H1 (cell line): ENCODE results near the gene SAXO1. TPM values are rescaled to one million over a fixed set of nuclear protein-coding genes. Genes with fewer than 3 reads are reported as not detected.

ENCODE experiments used
- CTCF ChIA-PET: fragments of 300-600 bp; sonication (Branson Sonifier 250); formaldehyde crosslinking; loops from one replicate; lab custom pipeline; 2021; ENCODE audit not compliant: partially characterized antibody; lab: Charles Lee
- POLR2A ChIA-PET: fragments of 300-600 bp; sonication (Branson Sonifier 250); formaldehyde crosslinking; loops from one replicate; lab custom pipeline; 2021; ENCODE audit warnings: inconsistent platforms; ENCODE audit not compliant: partially characterized antibody; lab: Charles Lee
- DNase-seq, 2 experiments: peaks; one replicate each; pipeline versions ENCODE4 v3.0.0 to v3.0.0-alpha.2; 2010 to 2022; ENCODE audit warnings: low spot score in 2 of 2, low read depth in 1 of 2, mixed read lengths in 1 of 2
- FAIRE-seq: peaks from 2 replicates; lab custom pipeline; 2011; peaks lifted over from hg19 to GRCh38; lab: Jason Lieb, UNC
- H2AFZ ChIP-seq: 2 replicates; pipeline ENCODE4 v1.8.1; 2012; ENCODE audit warnings: low read length, inconsistent platforms
- H2AK5ac ChIP-seq: 2 replicates; pipeline ENCODE4 v1.6.1; 2013; ENCODE audit warnings: low read depth, low read length
- H2BK120ac ChIP-seq: replicated peaks from 2 replicates; pipeline ENCODE3; 2013; ENCODE audit warnings: low read depth, low read length, inconsistent platforms
- H2BK12ac ChIP-seq: 2 replicates; pipeline ENCODE4 v1.6.1; 2013; ENCODE audit warnings: low read depth, low read length
- H2BK15ac ChIP-seq: 2 replicates; pipeline ENCODE4 v1.6.1; 2013; ENCODE audit warnings: low read length
- H2BK20ac ChIP-seq: 2 replicates; pipeline ENCODE4 v1.6.1; 2013; ENCODE audit warnings: low read length
- H2BK5ac ChIP-seq: 2 replicates; pipeline ENCODE4 v1.6.1; 2013; ENCODE audit warnings: low read depth, low read length
- H3K14ac ChIP-seq: 2 replicates; pipeline ENCODE4 v1.6.1; 2013; ENCODE audit warnings: inconsistent platforms; ENCODE audit not compliant: insufficient read length
- H3K18ac ChIP-seq: 2 replicates; pipeline ENCODE4 v1.6.1; 2013; ENCODE audit warnings: low read length; ENCODE audit errors: extremely low read depth
- H3K23ac ChIP-seq: 2 replicates; pipeline ENCODE4 v1.6.1; 2013; ENCODE audit warnings: inconsistent platforms; ENCODE audit not compliant: insufficient read length
- H3K23me2 ChIP-seq: 2 replicates; pipeline ENCODE4 v1.6.1; 2013; ENCODE audit warnings: low read depth, low read length
- H3K27ac ChIP-seq: 2 replicates; pipeline ENCODE4 v1.6.1; 2011; ENCODE audit warnings: low read depth, low read length, inconsistent platforms
- H3K27me3 ChIP-seq, 4 experiments: replicated peaks in 1 of 4; 1 replicate in 1 of 4; 2 replicates in 3 of 4; pipeline versions ENCODE4 v1.6.1 to v1.8.1; 2011 to 2013; ENCODE audit warnings: low read length in 3 of 4, mild to moderate bottlenecking in 3 of 4, inconsistent platforms in 2 of 4, mixed read lengths in 2 of 4, moderate library complexity in 1 of 4; ENCODE audit not compliant: control insufficient read depth in 3 of 4, insufficient read depth in 3 of 4; ENCODE audit errors: extremely low read depth in 1 of 4
- H3K36me3 ChIP-seq, 4 experiments: 2 replicates each; pipeline versions ENCODE4 v1.6.1 to v1.8.1; 2011 to 2013; ENCODE audit warnings: mild to moderate bottlenecking in 4 of 4, low read length in 3 of 4, moderate library complexity in 2 of 4, control low read depth in 1 of 4, inconsistent platforms in 1 of 4; ENCODE audit not compliant: insufficient read depth in 4 of 4, control insufficient read depth in 2 of 4
- H3K4ac ChIP-seq: replicated peaks from 2 replicates; pipeline ENCODE3; 2013; ENCODE audit warnings: low read length, low read depth, mixed read lengths, inconsistent platforms; ENCODE audit not compliant: insufficient read length
- H3K4me1 ChIP-seq, 4 experiments: replicated peaks in 1 of 4; 1 replicate in 1 of 4; 2 replicates in 3 of 4; pipeline versions ENCODE4 v1.6.1 to v1.8.1; 2011 to 2013; ENCODE audit warnings: low read length in 3 of 4, inconsistent platforms in 2 of 4, mixed read lengths in 1 of 4; ENCODE audit not compliant: insufficient read depth in 4 of 4, control insufficient read depth in 3 of 4
- H3K4me2 ChIP-seq, 2 experiments: 2 replicates each; pipeline versions ENCODE4 v1.6.1 to v1.8.1; 2011 to 2013; ENCODE audit warnings: low read depth in 2 of 2, low read length in 2 of 2, control low read depth in 1 of 2, inconsistent platforms in 1 of 2, mild to moderate bottlenecking in 1 of 2; ENCODE audit not compliant: insufficient read depth in 1 of 2
- H3K4me3 ChIP-seq, 4 experiments: fragments of 200-600, 300-600 bp in 1 of 4; sonication (generic), shearing (Covaris generic), sonication (Bioruptor Twin) in 1 of 4; 2 replicates each; pipeline versions ENCODE4 v1.5.1 to v1.8.1; 2011 to 2016; ENCODE audit warnings: low read length in 4 of 4, low read depth in 3 of 4, control low read depth in 2 of 4, inconsistent platforms in 2 of 4, mild to moderate bottlenecking in 2 of 4, mixed read lengths in 1 of 4, moderate library complexity in 1 of 4; ENCODE audit not compliant: insufficient read depth in 2 of 4; ENCODE audit errors: extremely low read depth in 1 of 4
- H3K56ac ChIP-seq: replicated peaks from 2 replicates; pipeline ENCODE3; 2013; ENCODE audit warnings: low read depth, mild to moderate bottlenecking, mixed read lengths, low read length, inconsistent platforms; ENCODE audit not compliant: insufficient read length
- H3K79me1 ChIP-seq: 2 replicates; pipeline ENCODE4 v1.6.1; 2013; ENCODE audit warnings: low read depth, low read length, control low read depth
- H3K79me2 ChIP-seq, 2 experiments: 2 replicates each; pipeline versions ENCODE4 v1.6.1 to v1.8.1; 2012 to 2013; ENCODE audit warnings: low read length in 2 of 2, mild to moderate bottlenecking in 2 of 2, inconsistent platforms in 1 of 2; ENCODE audit not compliant: insufficient read depth in 2 of 2, control insufficient read depth in 1 of 2
- H3K9ac ChIP-seq, 4 experiments: replicated peaks in 1 of 4; 1 replicate in 1 of 4; 2 replicates in 3 of 4; pipeline versions ENCODE4 v1.6.1 to v1.8.1; 2011 to 2013; ENCODE audit warnings: low read depth in 3 of 4, low read length in 3 of 4, control low read depth in 2 of 4, mild to moderate bottlenecking in 2 of 4, moderate library complexity in 2 of 4, inconsistent platforms in 1 of 4; ENCODE audit errors: extremely low read depth in 1 of 4
- H3K9me3 ChIP-seq, 2 experiments: 2 replicates each; pipeline versions ENCODE4 v1.6.1 to v1.8.1; 2012 to 2013; ENCODE audit warnings: mild to moderate bottlenecking in 2 of 2, moderate library complexity in 2 of 2, control low read depth in 1 of 2, inconsistent platforms in 1 of 2, low read depth in 1 of 2, low read length in 1 of 2, mixed read lengths in 1 of 2; ENCODE audit not compliant: insufficient read depth in 2 of 2
- H4K20me1 ChIP-seq, 2 experiments: replicated peaks in 1 of 2; 2 replicates each; pipeline versions ENCODE3 to v1.8.1; 2011 to 2013; ENCODE audit warnings: inconsistent platforms in 2 of 2, low read length in 2 of 2, mild to moderate bottlenecking in 1 of 2; ENCODE audit not compliant: insufficient read depth in 2 of 2, control insufficient read depth in 1 of 2
- H4K5ac ChIP-seq: 2 replicates; pipeline ENCODE4 v1.6.1; 2013; ENCODE audit warnings: low read length, low read depth, mixed read lengths, inconsistent platforms; ENCODE audit not compliant: insufficient read length
- H4K8ac ChIP-seq: 2 replicates; pipeline ENCODE4 v1.8.0; 2013; ENCODE audit warnings: mild to moderate bottlenecking, moderate library complexity, low read length, inconsistent platforms; ENCODE audit not compliant: insufficient read depth; ENCODE audit errors: extremely low read depth
- H4K91ac ChIP-seq: replicated peaks from 2 replicates; pipeline ENCODE3; 2013; ENCODE audit warnings: low read length, mixed read lengths, inconsistent platforms; ENCODE audit not compliant: insufficient read length
- POLR2A ChIP-seq, 2 experiments: IDR thresholded peaks; 1 replicate in 1 of 2; 2 replicates in 1 of 2; pipeline ENCODE4 v1.6.1; 2011; ENCODE audit warnings: low read depth in 2 of 2, low read length in 2 of 2, mild to moderate bottlenecking in 2 of 2; ENCODE audit errors: control extremely low read depth in 1 of 2
- SAP30 ChIP-seq: fragments of 300-600 bp; sonication (generic); IDR thresholded peaks from 2 replicates; pipeline ENCODE4 v1.7.1; 2012; ENCODE audit warnings: low read length, moderate library complexity, mild to moderate bottlenecking, inconsistent platforms; ENCODE audit not compliant: insufficient read depth, insufficient replicate concordance
- SRF ChIP-seq: IDR thresholded peaks from 2 replicates; pipeline ENCODE4 v1.6.1; 2011; ENCODE audit warnings: mild to moderate bottlenecking, low read depth, low read length, moderate library complexity
- TBP ChIP-seq: IDR thresholded peaks from 2 replicates; pipeline ENCODE4 v1.6.1; 2011; ENCODE audit warnings: low read depth, low read length, improper control_type of control experiment
- WGBS, 2 experiments: shearing (Covaris generic) in 1 of 2; methylation state at CpG; one replicate each; pipeline versions ENCODE4 v1.1.6 to v1.1.7; 2013 to 2015; ENCODE audit warnings: low lambda C conversion rate in 2 of 2, mixed read lengths in 2 of 2, inconsistent platforms in 1 of 2, low coverage in 1 of 2, missing lambda C conversion rate in 1 of 2; ENCODE audit not compliant: insufficient replicate concordance in 2 of 2, insufficient coverage in 1 of 2, insufficient read length in 1 of 2; ENCODE audit errors: extremely low coverage in 1 of 2, missing lambda C conversion rate in 1 of 2; 5-methylcytosine and 5-hydroxymethylcytosine counted together
- polyA plus RNA-seq, 7 experiments: library from polyadenylated mRNA; depleted of rRNA in 3 of 7; stranded (reverse) in 5 of 7; unstranded in 2 of 7; fragments of >200 nt in 5 of 7; fragments of 200-250 nt in 2 of 7; gene quantifications; 1 replicate in 5 of 7; 2 replicates in 1 of 7; 4 replicates in 1 of 7; pipeline versions ENCODE4 v1.2.1 to v1.2.3, GENCODE V29; 2011 to 2013; ENCODE audit warnings: missing spikeins in 2 of 7, mixed read lengths in 2 of 7
- total RNA-seq: library from RNA; stranded (reverse); fragmentation: NEBNext Ultra II Directional; extraction: Animal tissue kit (Norgen Biotek cat#: 25700); gene quantifications from 2 replicates; pipeline ENCODE4 v1.2.1, GENCODE V29; 2021
- TF ChIP-seq, protein P1 (sequence below): IDR thresholded peaks from 2 replicates; pipeline ENCODE4 v1.6.1; 2011; ENCODE audit warnings: low read length, improper control_type of control experiment

SAXO1 gene
- total and polyA plus RNA-seq, 2 of the 8 experiments (the other 6 are each of a cell fraction or from before 2014, with no cell fraction given), result 0.11 to 0.20 TPM

DNA sequence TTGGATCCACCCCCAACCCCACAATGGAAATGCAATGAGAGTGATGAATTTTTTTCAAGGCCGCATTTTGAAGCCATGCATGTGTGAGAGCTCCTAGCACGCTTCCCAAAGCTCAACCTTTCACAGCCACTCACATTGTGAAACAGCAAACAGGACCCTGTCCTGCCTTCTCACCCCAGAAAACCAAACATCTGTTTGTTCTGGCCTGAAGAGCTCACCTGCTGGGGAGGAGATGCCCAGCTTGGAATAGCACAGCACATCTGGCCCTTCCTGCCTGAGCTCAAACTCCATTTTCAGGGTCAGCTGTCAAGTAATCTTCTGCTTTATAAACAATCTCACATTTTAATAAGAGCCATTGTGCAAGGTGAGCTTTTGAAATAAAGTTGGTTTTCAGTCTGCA, 54.8 kb downstream of the SAXO1 start:
- no peak for FAIRE-seq
- Histone ChIP-seq H2AK5ac (no peak overlapping the region), H3K27ac (no peak overlapping the region), H4K20me1 (no peaks in the 10 kb centered on the region), H3K56ac (no peak overlapping the region), H2BK5ac (no peak overlapping the region), H4K91ac (no peak overlapping the region), H3K14ac (no peak overlapping the region), H4K5ac (no peak overlapping the region), H3K4me2 (no peak overlapping the region), H3K18ac (no peak overlapping the region), H2BK15ac (no peak overlapping the region), H2AFZ (no peak overlapping the region), H3K4me3 (no peak overlapping the region), H3K27me3 (no peaks in the 10 kb centered on the region), H2BK12ac (no peak overlapping the region), H3K4ac (no peak overlapping the region), H2BK20ac (no peak overlapping the region), H3K4me1 (peaks cover 0 to 4% (median 1%) of the 10 kb centered on the region in 4 experiments; a peak in 1 of 7 replicates), H3K23me2 (no peaks in the 10 kb centered on the region), H3K79me2 (no peaks in the 10 kb centered on the region), H3K9me3 (no peaks in the 10 kb centered on the region), H4K8ac (no peak overlapping the region), H3K36me3 (no peaks in the 10 kb centered on the region), H2BK120ac (no peak overlapping the region), H3K79me1 (no peaks in the 10 kb centered on the region), H3K23ac (no peak overlapping the region), H3K9ac (no peak overlapping the region)
- CTCF ChIA-PET, result interaction anchor here (0.6 to 2.0 kb wide), 4 partner anchors 10 to 552 kb away, joined by 3 to 6 read pairs (median 3); no protein-coding TSS in a partner anchor
- no peak for DNase-seq
- 93% methylated on average over 2 of the region's 2 CpGs; no CpG with 5 or more reads in 1 of the 2 experiments for WGBS, 2 experiments
- POLR2A ChIA-PET, result no interaction called here
- TF ChIP-seq, protein P1, sequence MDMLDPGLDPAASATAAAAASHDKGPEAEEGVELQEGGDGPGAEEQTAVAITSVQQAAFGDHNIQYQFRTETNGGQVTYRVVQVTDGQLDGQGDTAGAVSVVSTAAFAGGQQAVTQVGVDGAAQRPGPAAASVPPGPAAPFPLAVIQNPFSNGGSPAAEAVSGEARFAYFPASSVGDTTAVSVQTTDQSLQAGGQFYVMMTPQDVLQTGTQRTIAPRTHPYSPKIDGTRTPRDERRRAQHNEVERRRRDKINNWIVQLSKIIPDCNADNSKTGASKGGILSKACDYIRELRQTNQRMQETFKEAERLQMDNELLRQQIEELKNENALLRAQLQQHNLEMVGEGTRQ, result no peak
- no peak for TF ChIP-seq SAP30
- TF ChIP-seq TBP, result no peak
- TF ChIP-seq SRF, result no peak
- no peak for TF ChIP-seq POLR2A (IDR thresholded peaks at IDR 0.05; ENCODE audit: control extremely low read depth in 1 of 2, low read depth in 2 of 2, low read length in 2 of 2)
